SH-SY5Y (cell line): Measurements from ENCODE around the gene CHP1.

Experiments
- GATA2 ChIP-seq: IDR thresholded peaks from 2 replicates; pipeline ENCODE4 v1.6.1; 2011; ENCODE audit warnings: mild to moderate bottlenecking, low read depth, low read length
- GATA3 ChIP-seq: IDR thresholded peaks from 2 replicates; pipeline ENCODE4 v1.6.1; 2011; ENCODE audit warnings: low read depth, mild to moderate bottlenecking, low read length, moderate library complexity

Gene CHP1

DNA sequence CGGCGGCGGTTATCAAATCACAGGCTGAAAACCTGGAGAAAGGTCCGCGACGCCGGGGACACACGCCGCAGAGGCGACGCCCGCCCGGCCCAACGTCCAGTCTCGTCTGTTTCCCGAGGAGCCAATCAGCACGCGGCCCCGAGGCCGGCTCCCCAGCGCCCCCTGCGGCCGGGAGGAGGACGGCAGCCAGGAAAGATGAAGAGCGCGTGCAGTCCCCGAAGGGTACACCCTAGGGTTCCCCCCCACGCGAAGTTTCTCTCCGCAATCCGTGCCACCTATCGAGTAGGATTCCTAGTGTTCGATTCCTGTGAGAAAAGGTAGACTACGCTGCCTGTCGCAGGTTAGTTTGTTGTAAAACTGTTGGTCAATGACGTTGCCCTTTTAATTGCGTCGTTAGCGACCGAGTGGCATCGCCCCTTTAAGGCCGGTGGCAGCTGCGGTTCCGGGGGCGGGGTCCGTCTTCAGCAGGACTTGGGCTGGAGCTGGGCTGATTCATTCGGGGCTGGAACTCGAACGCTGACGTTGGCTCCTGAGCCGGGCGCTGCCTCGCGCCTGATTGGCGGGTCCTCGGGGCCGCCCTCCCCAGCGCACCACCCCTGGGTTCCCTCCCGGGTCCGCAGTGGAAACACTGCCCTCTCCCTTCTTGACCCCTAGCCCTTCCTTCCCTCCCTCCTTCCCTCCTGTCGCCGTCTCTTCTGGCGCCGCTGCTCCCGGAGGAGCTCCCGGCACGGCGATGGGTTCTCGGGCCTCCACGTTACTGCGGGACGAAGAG, at the start of gene CHP1, which contains the start of gene EXD1:
CHP1 (plus strand) TSS at position 619 of the 772 bp plus-strand sequence; CDS start at position 734, 115 bp downstream.
EXD1 (minus strand) TSS at position 108 of the 772 bp plus-strand sequence. CDS start 4,182 bp downstream, outside the sequence.
- TF ChIP-seq GATA2 (no peak), GATA3 (no peak)

DNA sequence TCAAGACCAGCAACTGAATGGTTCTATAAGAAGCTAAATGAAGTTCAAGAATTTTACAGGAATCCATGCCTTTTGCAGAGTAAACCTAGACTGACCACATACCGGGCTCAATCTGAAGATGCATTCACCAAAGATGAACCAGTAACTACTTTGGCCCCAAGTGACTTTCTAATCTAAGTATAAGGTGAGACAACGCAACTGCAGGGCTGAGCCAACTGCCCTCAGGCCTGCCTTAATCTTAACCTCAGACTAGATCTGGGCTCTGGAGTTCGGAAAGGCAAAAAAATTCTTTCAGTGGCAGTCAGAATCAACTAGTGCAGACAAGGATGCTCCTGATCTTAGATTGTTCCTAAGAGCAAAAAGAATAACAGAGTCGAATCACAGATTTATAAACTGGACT, 48.8 kb upstream of the CHP1 start:
- TF ChIP-seq GATA3 (no peak), GATA2 (no peak)

DNA sequence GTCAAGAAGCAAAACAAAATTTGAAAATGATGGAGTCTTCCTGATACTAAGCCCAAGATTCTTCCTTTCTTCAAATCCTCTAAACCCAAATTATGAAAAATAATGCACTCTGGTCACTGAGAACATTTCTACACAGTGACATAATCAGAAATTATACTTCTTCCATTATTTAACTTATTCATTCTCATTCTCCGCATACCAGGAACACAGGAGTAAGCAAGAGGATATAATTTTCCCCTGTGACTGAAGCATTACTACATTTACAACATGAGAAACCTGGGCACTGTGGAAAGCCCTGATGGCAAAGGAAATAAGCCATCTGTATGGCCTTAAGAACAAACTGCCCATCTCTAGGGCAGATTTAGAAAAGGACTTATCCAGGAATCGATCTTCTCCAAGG, 47.5 kb upstream of the CHP1 start:
- TF ChIP-seq GATA3 (no peak), GATA2 (no peak)

DNA sequence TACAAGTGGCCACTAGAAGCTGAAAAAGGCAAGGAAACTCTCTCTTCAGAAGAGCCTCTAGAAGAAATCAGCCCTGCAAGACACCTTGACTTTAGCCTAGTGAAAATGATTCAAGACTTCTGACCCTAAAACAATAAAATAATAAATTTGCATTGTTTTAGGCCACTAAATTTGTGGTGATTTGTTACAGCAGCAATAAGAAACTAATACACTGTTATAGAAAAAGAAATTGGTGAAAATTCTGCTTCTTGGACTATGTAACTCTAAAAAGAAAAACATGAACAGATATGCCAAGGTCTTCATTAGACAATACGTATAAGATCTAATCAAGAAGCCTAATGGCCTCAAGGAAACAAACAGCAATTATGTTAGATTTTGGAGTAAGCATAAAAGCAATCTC, 36.6 kb upstream of the CHP1 start:
- TF ChIP-seq GATA3 (no peak), GATA2 (no peak)

DNA sequence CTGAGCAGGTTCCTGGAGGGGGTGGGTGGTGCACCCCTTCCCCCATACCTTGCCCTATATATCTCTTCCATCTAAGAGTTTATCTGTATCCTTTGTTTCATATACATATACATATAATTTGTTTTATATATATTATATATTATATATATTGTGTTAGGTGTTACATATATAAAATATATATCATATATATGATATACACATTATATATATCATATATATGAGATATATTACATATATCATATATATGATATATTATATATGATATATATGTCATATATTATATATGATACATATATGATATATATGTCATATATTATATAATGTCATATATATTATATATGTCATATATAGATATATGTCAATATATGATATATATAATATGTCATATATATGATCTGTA, 31.6 kb upstream of the CHP1 start:
- no peak for TF ChIP-seq GATA3
- no peak for TF ChIP-seq GATA2

- TF ChIP-seq GATA3 (no peak), GATA2 (no peak)
Measured at GRCh38 chr15:41203395-41203794, 27.7 kb upstream of the CHP1 start.

DNA sequence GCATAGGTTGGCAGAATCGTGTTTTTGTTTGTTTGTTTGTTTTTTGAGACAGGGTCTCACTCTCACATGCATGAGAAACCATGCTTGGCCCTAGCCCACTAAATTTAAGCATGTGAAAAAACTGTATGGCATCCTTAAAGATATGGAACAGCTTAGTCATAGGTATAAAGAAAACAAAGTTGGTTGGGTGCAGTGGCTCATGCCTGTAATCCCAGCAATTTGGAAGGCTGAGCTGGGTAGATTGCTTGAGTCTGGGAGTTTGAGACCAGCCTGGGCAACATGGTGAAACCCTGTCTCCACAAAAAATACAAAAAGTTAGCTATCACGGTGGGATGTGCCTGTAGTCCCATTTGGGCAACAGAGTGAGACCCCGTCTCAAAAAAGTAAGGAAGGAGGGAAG, 25.8 kb upstream of the CHP1 start:
- no peak for TF ChIP-seq GATA3
- no peak for TF ChIP-seq GATA2

GRCh38 chr15:41207687-41208448, 23.2 kb upstream of the CHP1 start:
- TF ChIP-seq GATA3 (no peak), GATA2 (no peak)

DNA sequence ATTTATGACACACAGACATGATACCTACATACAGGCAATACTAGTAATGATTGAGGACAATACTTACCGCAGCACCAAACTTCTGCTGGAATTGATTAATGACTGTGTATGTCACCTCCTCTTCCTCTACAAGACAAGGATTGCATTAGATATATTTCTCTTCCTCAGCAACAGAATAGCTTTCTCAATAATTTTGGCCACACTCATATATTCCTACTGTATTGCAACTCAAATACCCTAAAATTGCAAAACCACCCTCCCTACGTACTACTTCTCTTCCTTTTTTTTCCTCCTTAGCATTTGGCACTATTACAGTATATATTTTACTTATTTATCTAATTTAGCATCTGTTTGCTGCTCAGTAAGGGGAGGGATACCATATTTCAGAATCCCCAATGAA, 15.4 kb upstream of the CHP1 start:
- TF ChIP-seq GATA3 (no peak), GATA2 (no peak)

DNA sequence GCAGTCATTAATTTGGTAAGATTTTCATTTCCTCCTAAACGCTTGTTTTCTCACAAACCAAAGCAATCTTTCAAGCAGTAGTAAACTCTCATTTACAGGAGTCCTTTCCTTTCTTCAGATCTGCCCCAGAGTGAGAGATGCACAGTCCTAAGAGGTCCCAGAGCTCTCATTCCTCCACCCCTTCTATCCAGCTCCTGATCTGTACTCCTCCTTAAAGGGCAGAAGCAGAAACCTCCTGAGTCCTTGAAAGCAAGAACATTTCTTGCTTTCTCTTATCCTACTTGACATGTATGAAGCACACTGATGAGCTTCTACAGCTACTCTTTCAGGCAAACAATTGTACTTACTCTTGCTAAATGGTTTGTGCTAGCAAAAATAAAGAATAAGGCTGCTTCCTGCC, 12.2 kb upstream of the CHP1 start:
- TF ChIP-seq GATA3 (no peak), GATA2 (no peak)

GRCh38 chr15:41219381-41219780, 11.7 kb upstream of the CHP1 start:
- no peak for TF ChIP-seq GATA2
- TF ChIP-seq GATA3: no peak

GRCh38 chr15:41230345-41230649, 771 bp upstream of the CHP1 start:
- TF ChIP-seq GATA2 (no peak), GATA3 (no peak)

- no peak for TF ChIP-seq GATA3
- no peak for TF ChIP-seq GATA2
Measured at GRCh38 chr15:41231422-41232226, 556 bp downstream of the CHP1 start.

DNA sequence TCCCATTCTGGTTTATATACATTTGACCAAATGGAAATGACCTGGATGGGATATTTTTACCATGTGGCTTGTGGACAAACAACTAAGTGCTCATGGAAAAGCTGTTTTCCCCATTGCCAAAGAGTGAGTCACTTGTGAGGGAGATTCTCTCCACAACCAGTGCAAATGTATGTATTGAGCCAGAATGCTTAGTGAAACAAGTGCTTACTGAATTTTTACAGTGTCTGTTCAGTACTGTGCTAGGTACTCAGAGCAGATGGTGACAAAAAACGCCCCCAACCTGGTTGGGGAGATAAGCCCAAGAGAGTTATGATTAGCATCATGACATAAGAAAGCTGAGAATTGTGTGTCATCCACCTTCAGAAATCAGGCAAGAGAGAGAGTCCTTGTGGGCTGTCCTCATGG, 2.3 kb downstream of the CHP1 start:
- TF ChIP-seq GATA3 (no peak), GATA2 (no peak)

- TF ChIP-seq GATA3 (no peak), GATA2 (no peak)
Measured at GRCh38 chr15:41235929-41236328, 4.9 kb downstream of the CHP1 start.
